HepG2 (cell line): ENCODE measurements around the gene SOCS3. TPM values are rescaled to one million over a fixed set of nuclear protein-coding genes. Genes with fewer than 3 reads are reported as not detected.

Experiments
- FOXO1 ChIP-seq: sonication (generic); formaldehyde crosslinking; IDR thresholded peaks from 2 replicates; pipeline ENCODE4 v1.4.0; 2020; ENCODE audit warnings: missing genetic modification reagents
- GATAD2A ChIP-seq: IDR thresholded peaks from 2 replicates; pipeline ENCODE4 v1.6.1; 2016
- JDP2 ChIP-seq: sonication (generic); formaldehyde crosslinking; IDR thresholded peaks from 2 replicates; pipeline ENCODE4 v1.8.1; 2022; ENCODE audit warnings: missing genetic modification reagents, borderline replicate concordance
- SRY ChIP-seq: sonication (generic); formaldehyde crosslinking; IDR thresholded peaks from 2 replicates; pipeline ENCODE4 v1.8.0; 2022; ENCODE audit warnings: mild to moderate bottlenecking, missing genetic modification reagents
- ZFYVE20 ChIP-seq: sonication (generic); formaldehyde crosslinking; IDR thresholded peaks from 2 replicates; pipeline ENCODE4 v1.8.0; 2023; ENCODE audit warnings: low read depth, mild to moderate bottlenecking, moderate library complexity, missing genetic modification reagents, borderline replicate concordance
- ZNF235 ChIP-seq: sonication (generic); formaldehyde crosslinking; IDR thresholded peaks from 2 replicates; pipeline ENCODE4 v1.8.1; 2023; ENCODE audit warnings: mild to moderate bottlenecking, missing genetic modification reagents, borderline replicate concordance
- ZNF484 ChIP-seq: sonication (generic); formaldehyde crosslinking; IDR thresholded peaks from 2 replicates; pipeline ENCODE4 v1.5.1; 2020; ENCODE audit warnings: mild to moderate bottlenecking, low read depth, missing genetic modification reagents, borderline replicate concordance
- ZNF782 ChIP-seq: sonication (generic); formaldehyde crosslinking; IDR thresholded peaks from 2 replicates; pipeline ENCODE4 v1.4.0; 2020; ENCODE audit warnings: missing genetic modification reagents, mild to moderate bottlenecking, borderline replicate concordance
- polyA plus RNA-seq, 8 experiments: library from polyadenylated mRNA; depleted of rRNA in 3 of 8; stranded (reverse) in 7 of 8; unstranded in 1 of 8; fragments of >200 nt; fragmentation: Illumina TruSeq in 4 of 8; extraction: Trizol in 4 of 8; gene quantifications; 2 replicates each; pipeline versions ENCODE4 v1.2.1 to v1.2.3, GENCODE V29; 2011 to 2016; ENCODE audit warnings: low read depth in 4 of 8, missing spikeins in 1 of 8, mixed read lengths in 1 of 8; ENCODE audit not compliant: insufficient read depth in 1 of 8
- total RNA-seq, 5 experiments: library from RNA; depleted of rRNA; stranded (reverse); fragments of >200 nt; fragmentation: Illumina TruSeq; extraction: Trizol; gene quantifications; 2 replicates each; pipeline ENCODE4 v1.2.3, GENCODE V29; 2016; ENCODE audit warnings: low read depth in 1 of 5
- TF ChIP-seq, protein P1 (sequence below): sonication (generic); formaldehyde crosslinking; IDR thresholded peaks from 2 replicates; pipeline ENCODE4 v1.8.1; 2023; ENCODE audit warnings: mild to moderate bottlenecking, missing genetic modification reagents, borderline replicate concordance
- TF ChIP-seq, protein P2 (sequence below): sonication (generic); formaldehyde crosslinking; IDR thresholded peaks from 2 replicates; pipeline ENCODE4 v1.9.0; 2021; ENCODE audit warnings: missing genetic modification reagents, borderline replicate concordance
- TF ChIP-seq, protein P3 (sequence below), 2 experiments: sonication (generic) in 1 of 2; formaldehyde crosslinking in 1 of 2; IDR thresholded peaks; 2 replicates each; pipeline versions ENCODE4 v1.6.1 to v1.9.0; 2014 to 2022; ENCODE audit warnings: antibody characterized with exemption in 1 of 2, borderline replicate concordance in 1 of 2, inconsistent platforms in 1 of 2, low read depth in 1 of 2, missing genetic modification reagents in 1 of 2
- TF ChIP-seq, protein P4 (sequence below): sonication (generic); formaldehyde crosslinking; conservative IDR thresholded peaks from 2 replicates; pipeline ENCODE4 v1.4.0; 2020; ENCODE audit warnings: mild to moderate bottlenecking, missing genetic modification reagents, moderate library complexity

Gene SOCS3
- total and polyA plus RNA-seq, 2 of the 13 experiments (the other 11 are each of a cell fraction or from before 2014, with no cell fraction given): 0.77 to 2.4 TPM

DNA sequence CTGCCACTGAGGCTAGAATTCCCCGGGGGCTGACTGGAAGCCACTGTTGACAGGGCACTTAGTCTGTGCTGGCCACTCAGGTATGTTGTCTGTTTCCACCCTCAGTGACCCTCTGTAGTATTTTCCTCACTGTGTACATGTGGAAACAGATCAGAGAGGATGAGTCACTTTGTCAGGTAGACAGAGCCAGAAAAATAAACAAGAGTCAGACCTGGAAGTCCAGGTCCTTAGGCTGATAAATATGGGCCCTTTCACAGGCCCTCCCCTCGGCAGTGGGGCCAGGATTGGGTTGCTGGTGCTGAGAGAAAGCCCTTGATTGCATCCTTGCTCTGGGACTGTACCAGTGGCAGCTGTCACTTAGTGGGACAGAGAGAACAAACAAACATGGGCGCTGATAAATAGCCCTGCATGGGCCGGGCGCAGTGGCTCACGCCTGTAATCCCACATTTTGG lies 39.8 kb upstream of the SOCS3 start (continued):
- TF ChIP-seq ZFYVE20 (CRISPR knock-in tag) (no peak), FOXO1 (peak; percentile 95; the same call in 1 of the 2 replicates), SRY (no peak), ZNF484 (CRISPR knock-in tag) (no peak), ZNF782 (CRISPR knock-in tag) (no peak), GATAD2A (CRISPR knock-in tag) (peak; percentile 87), ZNF235 (CRISPR knock-in tag) (no peak; the same call in 1 of the 2 replicates), JDP2 (CRISPR knock-in tag) (no peak)
- TF ChIP-seq, protein P1, sequence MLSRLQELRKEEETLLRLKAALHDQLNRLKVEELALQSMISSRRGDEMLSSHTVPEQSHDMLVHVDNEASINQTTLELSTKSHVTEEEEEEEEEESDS (CRISPR knock-in tag): no peak
- TF ChIP-seq, protein P2, sequence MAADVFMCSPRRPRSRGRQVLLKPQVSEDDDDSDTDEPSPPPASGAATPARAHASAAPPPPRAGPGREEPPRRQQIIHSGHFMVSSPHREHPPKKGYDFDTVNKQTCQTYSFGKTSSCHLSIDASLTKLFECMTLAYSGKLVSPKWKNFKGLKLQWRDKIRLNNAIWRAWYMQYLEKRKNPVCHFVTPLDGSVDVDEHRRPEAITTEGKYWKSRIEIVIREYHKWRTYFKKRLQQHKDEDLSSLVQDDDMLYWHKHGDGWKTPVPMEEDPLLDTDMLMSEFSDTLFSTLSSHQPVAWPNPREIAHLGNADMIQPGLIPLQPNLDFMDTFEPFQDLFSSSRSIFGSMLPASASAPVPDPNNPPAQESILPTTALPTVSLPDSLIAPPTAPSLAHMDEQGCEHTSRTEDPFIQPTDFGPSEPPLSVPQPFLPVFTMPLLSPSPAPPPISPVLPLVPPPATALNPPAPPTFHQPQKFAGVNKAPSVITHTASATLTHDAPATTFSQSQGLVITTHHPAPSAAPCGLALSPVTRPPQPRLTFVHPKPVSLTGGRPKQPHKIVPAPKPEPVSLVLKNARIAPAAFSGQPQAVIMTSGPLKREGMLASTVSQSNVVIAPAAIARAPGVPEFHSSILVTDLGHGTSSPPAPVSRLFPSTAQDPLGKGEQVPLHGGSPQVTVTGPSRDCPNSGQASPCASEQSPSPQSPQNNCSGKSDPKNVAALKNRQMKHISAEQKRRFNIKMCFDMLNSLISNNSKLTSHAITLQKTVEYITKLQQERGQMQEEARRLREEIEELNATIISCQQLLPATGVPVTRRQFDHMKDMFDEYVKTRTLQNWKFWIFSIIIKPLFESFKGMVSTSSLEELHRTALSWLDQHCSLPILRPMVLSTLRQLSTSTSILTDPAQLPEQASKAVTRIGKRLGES (CRISPR knock-in tag): no peak
- TF ChIP-seq, protein P3, sequence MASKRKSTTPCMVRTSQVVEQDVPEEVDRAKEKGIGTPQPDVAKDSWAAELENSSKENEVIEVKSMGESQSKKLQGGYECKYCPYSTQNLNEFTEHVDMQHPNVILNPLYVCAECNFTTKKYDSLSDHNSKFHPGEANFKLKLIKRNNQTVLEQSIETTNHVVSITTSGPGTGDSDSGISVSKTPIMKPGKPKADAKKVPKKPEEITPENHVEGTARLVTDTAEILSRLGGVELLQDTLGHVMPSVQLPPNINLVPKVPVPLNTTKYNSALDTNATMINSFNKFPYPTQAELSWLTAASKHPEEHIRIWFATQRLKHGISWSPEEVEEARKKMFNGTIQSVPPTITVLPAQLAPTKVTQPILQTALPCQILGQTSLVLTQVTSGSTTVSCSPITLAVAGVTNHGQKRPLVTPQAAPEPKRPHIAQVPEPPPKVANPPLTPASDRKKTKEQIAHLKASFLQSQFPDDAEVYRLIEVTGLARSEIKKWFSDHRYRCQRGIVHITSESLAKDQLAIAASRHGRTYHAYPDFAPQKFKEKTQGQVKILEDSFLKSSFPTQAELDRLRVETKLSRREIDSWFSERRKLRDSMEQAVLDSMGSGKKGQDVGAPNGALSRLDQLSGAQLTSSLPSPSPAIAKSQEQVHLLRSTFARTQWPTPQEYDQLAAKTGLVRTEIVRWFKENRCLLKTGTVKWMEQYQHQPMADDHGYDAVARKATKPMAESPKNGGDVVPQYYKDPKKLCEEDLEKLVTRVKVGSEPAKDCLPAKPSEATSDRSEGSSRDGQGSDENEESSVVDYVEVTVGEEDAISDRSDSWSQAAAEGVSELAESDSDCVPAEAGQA (IDR thresholded peaks at IDR 0.05; ENCODE audit: low read depth): 0 out of 2 replicates have a peak, but pooled peaks have one; percentile 36
- TF ChIP-seq, protein P3 (CRISPR knock-in tag; IDR thresholded peaks at IDR 0.05; ENCODE audit: borderline replicate concordance): no peak
- TF ChIP-seq, protein P4, sequence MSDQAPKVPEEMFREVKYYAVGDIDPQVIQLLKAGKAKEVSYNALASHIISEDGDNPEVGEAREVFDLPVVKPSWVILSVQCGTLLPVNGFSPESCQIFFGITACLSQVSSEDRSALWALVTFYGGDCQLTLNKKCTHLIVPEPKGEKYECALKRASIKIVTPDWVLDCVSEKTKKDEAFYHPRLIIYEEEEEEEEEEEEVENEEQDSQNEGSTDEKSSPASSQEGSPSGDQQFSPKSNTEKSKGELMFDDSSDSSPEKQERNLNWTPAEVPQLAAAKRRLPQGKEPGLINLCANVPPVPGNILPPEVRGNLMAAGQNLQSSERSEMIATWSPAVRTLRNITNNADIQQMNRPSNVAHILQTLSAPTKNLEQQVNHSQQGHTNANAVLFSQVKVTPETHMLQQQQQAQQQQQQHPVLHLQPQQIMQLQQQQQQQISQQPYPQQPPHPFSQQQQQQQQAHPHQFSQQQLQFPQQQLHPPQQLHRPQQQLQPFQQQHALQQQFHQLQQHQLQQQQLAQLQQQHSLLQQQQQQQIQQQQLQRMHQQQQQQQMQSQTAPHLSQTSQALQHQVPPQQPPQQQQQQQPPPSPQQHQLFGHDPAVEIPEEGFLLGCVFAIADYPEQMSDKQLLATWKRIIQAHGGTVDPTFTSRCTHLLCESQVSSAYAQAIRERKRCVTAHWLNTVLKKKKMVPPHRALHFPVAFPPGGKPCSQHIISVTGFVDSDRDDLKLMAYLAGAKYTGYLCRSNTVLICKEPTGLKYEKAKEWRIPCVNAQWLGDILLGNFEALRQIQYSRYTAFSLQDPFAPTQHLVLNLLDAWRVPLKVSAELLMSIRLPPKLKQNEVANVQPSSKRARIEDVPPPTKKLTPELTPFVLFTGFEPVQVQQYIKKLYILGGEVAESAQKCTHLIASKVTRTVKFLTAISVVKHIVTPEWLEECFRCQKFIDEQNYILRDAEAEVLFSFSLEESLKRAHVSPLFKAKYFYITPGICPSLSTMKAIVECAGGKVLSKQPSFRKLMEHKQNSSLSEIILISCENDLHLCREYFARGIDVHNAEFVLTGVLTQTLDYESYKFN (CRISPR knock-in tag): peak; percentile 89
